ENCODE measurements around the gene TEAD4.

Gene TEAD4

DNA sequence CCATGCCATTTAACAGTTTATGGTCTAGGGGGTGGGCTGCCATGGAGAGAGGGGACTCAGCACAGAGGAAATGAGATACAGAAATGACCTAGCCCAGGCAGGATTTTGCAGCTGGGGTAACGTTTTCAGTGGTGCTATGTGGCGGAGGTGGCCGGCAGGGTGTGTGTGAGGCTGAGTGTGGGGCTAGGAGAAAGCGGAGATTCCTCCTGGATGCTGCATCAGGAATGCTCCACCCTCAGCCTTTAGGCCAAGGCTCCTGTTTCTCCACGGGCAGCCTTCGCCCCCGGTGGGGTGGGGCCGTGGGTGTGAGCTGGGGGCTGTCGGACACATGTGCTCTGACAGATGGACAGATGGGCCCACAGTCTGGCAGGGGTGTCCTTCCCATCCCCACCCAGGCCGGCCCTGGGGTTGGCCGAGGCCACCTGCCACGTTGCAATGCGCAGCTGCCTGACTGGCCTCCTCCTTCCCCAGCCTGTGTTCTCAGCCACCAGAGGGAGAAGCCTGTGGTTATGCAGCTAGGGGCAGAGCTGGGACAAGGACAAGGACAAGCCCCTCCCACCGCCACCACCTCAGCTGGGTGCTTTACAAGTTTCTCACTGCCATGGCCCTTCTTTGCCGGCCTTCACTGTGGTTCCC is 44.3 kb downstream of the TEAD4 start:
- no peak for DNase-seq

GRCh38 chr12:3004655-3005565 is 45.7 kb downstream of the TEAD4 start:
- no peak for DNase-seq

GRCh38 chr12:3005736-3006135 is 46.5 kb downstream of the TEAD4 start:
- DNase-seq, result no peak

GRCh38 chr12:3009780-3010179 is 50.6 kb downstream of the TEAD4 start:
- DNase-seq, result no peak

DNA sequence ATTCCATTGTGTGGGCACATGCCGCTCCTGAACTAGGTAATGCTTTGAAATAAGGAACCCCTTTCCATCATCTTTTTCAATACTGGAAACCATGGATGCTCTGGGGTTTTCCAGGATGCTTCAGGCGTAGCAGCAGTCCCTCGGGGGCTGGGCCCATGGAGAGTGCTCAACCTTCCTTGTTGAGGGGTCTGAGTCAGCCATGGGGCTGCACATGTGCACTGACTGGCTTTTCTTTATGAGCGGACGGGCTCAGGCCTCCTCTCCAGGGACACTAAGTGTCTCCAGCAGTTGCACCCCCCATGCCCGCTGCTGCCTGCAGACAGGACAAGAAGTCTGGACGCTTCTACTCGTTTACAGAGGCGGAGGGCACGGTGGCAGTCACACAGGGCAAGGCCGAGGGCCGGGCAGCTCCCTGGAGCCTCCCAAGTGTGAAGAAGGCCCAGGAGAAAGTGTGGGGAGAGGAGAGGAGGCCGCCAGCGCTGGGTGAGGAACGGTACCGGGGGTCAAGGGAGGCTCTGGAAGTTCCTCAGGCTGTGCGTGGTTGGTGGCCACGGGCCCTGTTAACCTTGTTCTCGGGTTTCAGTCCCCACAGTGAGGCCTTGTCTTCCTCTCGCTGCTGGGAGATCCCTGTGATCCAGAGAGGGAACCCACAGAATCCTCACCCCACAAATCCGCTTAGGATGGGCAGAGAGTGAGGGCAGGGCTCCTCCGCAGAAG is 51.2 kb downstream of the TEAD4 start:
- no peak for DNase-seq

DNA sequence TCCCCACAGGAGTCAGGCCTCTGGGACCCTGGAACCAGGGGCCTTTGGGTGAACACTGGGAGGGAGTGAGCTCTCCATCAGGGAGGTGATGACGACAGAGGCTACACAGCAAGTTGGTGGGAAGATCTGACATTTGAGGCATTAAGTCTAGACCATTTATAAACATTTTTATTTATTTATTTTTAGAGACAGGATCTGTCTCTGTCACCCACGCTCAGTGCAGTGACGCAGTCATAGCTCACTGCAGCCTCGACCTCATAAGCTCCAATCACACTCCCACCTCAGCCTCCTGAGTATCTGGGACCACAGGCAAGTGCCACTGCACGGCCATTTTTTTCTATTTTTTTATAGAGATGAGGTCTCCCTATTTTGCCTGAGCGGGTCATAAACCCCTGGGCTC is 53.6 kb downstream of the TEAD4 start:
- DNase-seq, result no peak

GRCh38 chr12:3014641-3015040 is 55.4 kb downstream of the TEAD4 start:
- DNase-seq, result no peak

DNA sequence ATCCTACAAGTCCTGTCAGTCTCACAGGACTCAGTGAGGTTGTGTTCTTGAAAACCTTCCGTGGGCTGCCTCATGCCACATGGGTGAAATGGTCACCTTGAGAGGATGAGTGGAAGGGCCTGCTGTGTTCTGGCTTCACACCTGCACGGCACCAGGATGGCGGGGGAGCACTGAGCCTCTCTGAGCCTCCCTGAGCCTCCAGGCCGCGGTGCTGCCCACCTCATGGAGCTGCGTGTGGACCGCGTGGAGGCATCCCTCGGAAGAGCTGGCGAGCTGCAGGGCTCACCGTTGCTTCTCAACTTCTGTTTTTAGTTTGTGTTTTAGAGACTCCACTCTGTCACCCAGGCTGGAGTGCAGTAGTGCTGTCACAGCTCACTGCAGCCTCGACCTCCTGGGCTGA is 56.2 kb downstream of the TEAD4 start:
- no peak for DNase-seq

DNA sequence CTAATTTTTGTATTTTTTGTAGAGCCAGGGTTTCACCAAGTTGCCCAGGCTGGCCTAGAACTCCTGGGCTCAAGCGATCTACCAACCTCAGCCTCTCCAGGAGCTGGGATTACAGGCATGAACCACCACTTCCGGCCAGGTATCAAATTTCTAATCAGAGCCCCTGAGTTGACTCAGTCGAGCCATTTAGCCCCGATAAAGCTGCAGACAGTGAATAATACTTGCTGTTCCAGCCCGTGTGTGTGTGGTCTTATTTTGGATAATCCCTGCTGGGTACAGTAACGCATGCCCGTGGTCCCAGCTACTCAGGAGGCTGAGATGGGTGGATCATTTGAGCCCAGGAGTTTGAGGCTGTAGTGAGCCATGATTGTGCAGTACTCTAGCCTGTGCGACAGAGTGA is 57.0 kb downstream of the TEAD4 start:
- DNase-seq, result no peak

DNA sequence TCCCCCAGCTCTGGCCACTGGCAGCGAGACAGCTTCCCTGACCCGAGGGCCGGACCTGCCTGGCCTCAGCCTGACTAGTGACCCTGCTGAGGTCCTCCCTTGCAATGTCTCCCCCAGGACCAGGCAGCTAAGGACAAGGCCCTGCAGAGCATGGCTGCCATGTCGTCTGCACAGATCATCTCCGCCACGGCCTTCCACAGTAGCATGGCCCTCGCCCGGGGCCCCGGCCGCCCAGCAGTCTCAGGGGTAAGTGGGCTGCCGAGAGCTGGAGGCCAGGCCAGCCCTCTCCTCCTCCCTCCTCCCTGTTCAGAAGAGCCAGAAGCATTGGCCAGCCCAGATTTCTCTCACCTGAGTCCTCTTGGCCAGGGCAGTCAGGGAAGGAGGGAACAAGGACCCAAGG is 58.1 kb downstream of the TEAD4 start:
- no peak for DNase-seq

DNA sequence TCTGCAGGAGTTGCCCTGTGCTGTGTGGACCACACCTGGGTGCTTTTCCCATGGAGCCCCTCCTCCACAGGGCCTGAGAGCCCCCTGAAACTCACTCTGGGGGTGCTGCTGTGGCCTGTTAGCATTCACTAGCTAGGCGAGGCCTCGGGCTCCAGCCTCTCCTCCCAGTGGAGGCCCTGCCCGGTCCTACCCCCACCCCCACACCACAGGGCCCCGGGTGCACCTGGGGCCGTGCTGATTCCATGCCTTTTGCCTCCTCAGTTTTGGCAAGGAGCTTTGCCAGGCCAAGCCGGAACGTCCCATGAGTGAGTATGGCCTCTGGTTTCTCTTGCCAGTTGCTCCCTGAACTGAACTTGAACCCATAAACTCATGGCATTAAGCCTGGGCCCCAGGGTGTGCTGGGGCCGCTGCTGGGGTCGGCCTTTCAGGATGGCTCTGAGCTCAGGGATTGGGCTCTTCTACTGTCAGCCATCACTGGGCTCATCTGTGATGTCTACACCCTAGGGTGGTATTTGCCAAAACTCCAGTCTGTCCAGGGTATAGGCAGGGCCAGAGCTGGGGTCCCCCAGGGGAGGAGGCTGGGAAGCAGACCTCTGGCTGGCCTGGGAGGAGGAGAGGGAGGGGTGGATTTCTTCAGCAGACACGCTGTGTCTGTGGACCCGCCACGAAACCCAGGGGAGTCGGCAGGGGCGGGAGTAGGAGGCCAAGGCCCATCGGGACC is 59.2 kb downstream of the TEAD4 start:
- no peak for DNase-seq

- DNase-seq, result no peak
Observed at GRCh38 chr12:3019005-3019680, 59.9 kb downstream of the TEAD4 start.

DNA sequence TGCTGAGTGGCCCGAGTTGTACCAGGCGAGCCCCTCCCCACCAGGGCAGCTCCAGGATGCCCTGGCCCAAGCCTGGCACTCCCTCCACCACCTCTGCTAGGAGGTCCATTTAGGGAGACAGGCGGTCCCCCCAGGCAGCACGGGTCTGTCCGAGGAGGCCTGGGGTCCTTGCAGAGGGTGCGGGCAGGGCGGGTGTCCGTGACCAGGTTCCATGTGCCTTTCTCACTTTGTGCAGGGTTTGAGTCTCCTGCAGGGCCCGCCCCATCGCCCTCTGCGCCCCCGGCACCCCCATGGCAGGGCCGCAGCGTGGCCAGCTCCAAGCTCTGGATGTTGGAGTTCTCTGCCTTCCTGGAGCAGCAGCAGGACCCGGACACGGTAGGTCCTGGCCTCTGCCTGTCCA is 61.2 kb downstream of the TEAD4 start:
- DNase-seq, result no peak

DNA sequence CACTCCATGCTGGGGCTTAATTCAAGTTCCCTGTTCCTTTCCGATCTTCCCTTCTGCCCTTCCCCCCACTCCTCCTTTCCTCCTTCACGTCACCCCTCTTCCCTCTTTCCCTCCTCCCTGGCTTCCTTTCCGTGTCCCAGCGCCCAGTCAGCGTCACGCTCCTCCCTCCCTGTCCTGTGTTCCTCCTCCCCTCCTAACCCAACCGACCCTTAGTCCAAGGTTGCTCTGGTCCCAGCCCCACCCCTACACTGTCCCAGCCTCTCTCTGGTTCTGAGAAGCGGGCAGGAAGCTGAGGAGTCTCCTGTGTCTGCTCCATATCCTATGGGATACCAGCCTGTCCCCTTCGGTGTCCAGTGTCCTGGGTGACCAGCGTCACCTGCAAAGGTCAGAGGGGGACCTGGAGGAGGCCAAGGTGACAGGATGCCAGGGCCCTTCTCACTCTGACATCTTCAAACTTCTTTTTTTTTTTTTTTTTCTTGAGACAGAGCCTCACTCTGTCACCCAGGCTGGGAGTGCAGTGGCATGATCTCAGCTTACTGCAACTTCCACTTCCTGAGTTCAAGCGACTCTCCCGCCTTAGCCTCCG is 61.7 kb downstream of the TEAD4 start:
- DNase-seq, result no peak

GRCh38 chr12:3022411-3022810 is 63.2 kb downstream of the TEAD4 start:
- DNase-seq, result no peak

DNA sequence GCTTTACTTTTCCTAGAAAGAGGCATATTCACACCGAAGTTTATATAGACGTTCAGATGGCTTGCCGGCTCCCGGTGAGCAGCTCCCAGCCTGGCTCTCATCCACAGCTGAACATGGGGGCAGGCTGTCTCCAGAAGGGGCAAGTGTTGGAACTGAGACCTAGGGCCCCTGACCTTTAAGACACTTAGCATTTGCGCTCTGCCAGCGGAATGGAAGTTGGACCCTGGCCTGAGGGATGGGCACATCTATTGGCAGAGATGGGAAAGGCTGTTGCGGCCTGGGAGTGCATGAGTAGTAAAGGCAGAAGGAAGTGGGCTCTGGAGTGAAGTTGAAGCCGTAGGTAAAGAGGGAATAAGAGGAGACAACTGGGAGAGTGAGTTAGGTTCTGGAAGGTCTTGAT is 63.8 kb downstream of the TEAD4 start:
- DNase-seq, result no peak

DNA sequence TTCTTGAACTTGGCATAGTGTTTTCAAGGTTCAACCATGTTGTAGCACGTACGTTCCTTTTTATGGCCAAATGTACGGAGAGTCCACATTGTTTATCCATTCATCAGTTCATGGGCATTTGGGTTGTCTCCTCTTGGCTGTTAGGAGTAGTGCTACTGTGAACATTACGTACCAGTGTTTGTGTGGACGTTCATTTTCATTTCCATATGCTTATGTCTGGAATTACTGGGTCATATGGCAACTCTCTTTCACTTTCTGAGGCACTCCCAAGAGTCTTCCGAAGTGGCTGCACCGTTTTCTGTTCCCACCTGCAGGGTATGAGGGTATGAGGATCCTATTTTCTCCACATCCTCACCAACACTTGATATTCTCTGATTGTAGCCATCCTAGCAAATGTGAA is 68.9 kb downstream of the TEAD4 start:
- DNase-seq, result no peak

DNA sequence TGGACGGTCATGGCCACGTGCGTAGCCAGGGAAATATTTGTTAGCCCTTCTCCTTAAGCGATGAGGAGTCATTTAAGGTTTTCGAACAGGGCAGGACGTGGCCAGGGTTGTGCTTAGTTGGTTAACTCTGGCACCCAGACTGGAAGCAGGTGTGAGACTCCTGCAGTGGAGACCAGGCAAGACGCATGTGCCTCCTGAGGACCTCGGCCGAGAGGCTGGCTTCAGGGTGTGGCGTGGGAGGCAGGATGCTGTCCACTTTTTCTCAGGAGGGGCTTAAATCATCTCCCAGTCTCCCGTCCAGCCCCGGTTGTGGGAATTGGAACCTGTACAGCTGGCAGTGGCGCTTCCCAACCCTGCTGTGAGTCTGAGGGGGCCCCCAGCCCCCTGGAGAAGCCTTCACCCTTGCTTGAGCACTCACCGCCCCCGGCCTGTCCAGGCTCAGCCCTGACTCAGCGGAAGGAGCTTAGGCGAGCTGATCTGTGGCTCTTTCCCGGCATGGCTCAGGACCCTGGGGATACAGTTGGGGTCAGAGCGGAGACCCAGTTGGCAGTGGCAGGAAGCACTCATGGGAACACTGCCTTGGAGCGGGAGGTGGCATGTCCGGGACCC is 71.7 kb downstream of the TEAD4 start:
- no peak for DNase-seq

DNA sequence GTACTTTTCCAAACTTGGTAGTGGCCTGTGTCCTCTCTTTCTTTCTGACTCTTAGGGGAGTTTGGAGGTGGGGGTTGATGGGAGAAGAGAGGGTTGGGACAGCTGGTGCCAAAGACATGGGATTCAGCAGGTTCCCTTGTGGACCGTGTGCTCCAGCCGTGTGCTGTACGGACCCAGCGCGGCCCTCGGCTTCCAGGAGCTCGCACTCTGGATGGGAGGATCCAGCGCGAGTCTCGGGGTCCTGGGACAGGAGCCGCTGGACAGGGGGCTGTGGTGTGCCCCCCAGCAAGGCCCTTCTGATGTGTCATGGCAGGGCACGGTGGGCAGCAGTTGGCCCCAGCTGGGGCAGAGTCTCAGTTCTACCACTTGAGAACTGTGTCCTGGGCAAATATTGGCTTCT is 73.0 kb downstream of the TEAD4 start:
- DNase-seq, result no peak

GRCh38 chr12:3032770-3033538 is 73.8 kb downstream of the TEAD4 start:
- no peak for DNase-seq

GRCh38 chr12:3033539-3033867 is 74.3 kb downstream of the TEAD4 start:
- DNase-seq, result no peak
